IMR-90 (cell line): Measurements from ENCODE around the gene TMEM14A. TPM values are rescaled to one million over a fixed set of nuclear protein-coding genes. Genes with fewer than 3 reads are reported as not detected.

Source experiments
- ATAC-seq: fragments of 200-7000 bp; cut with Tn5 transposase; 2 replicates; pipeline ENCODE4 v1.9.1; 2020; ENCODE audit warnings: low read depth, mild to moderate bottlenecking, moderate library complexity
- BruUV-seq: library from RNA; stranded (reverse); fragments of 400-500 nt; replicated peaks from 2 replicates; lab custom pipeline; 2021; lab: Mats Ljungman, UMichigan
- CTCF ChIA-PET: fragments of 300-600 bp; formaldehyde crosslinking; extraction: SDS; loops from one replicate; lab custom pipeline; 2021; ENCODE audit warnings: antibody characterized with exemption; lab: Yijun Ruan, JAX
- POLR2A ChIA-PET: fragments of 300-600 bp; sonication (Branson Sonifier 250); formaldehyde crosslinking; loops from one replicate; lab custom pipeline; 2022; ENCODE audit warnings: antibody characterized with exemption; ENCODE audit not compliant: unreplicated experiment; lab: Charles Lee
- DNase-seq: peaks from one replicate; pipeline ENCODE4 v3.0.0; 2013
- H2AFZ ChIP-seq: replicated peaks from 2 replicates; pipeline ENCODE3; 2013; ENCODE audit warnings: low read length, mild to moderate bottlenecking; ENCODE audit not compliant: poor library complexity
- H2AK5ac ChIP-seq: 2 replicates; pipeline ENCODE4 v1.6.1; 2013; ENCODE audit warnings: low read depth, low read length, inconsistent platforms
- H2AK9ac ChIP-seq: replicated peaks from 2 replicates; pipeline ENCODE3; 2013; ENCODE audit warnings: mild to moderate bottlenecking, low read depth, low read length, moderate library complexity; ENCODE audit not compliant: poor library complexity
- H2BK120ac ChIP-seq: 2 replicates; pipeline ENCODE4 v1.6.1; 2013; ENCODE audit warnings: low read depth, low read length, inconsistent platforms
- H2BK15ac ChIP-seq: 3 replicates; pipeline ENCODE4 v1.6.1; 2013; ENCODE audit warnings: low read depth, low read length, inconsistent platforms
- H2BK20ac ChIP-seq: 2 replicates; pipeline ENCODE4 v1.6.1; 2013; ENCODE audit warnings: low read depth, mild to moderate bottlenecking, inconsistent platforms, low read length, moderate library complexity
- H2BK5ac ChIP-seq: 2 replicates; pipeline ENCODE4 v1.6.1; 2013; ENCODE audit warnings: mild to moderate bottlenecking, low read depth, low read length, inconsistent platforms; ENCODE audit not compliant: poor library complexity, severe bottlenecking
- H3K14ac ChIP-seq: replicated peaks from 2 replicates; pipeline ENCODE4 v1.6.1; 2013; ENCODE audit warnings: low read depth, low read length, inconsistent platforms
- H3K18ac ChIP-seq: 2 replicates; pipeline ENCODE4 v1.6.1; 2013; ENCODE audit warnings: low read depth, low read length, control low read depth
- H3K23ac ChIP-seq: 2 replicates; pipeline ENCODE4 v1.6.1; 2013; ENCODE audit warnings: low read depth, low read length, inconsistent platforms
- H3K27ac ChIP-seq: 2 replicates; pipeline ENCODE4 v1.5.1; 2013; ENCODE audit warnings: mild to moderate bottlenecking, control low read depth, low read length; ENCODE audit not compliant: insufficient read depth
- H3K27me3 ChIP-seq: 2 replicates; pipeline ENCODE4 v1.6.1; 2013; ENCODE audit warnings: low read length; ENCODE audit not compliant: control insufficient read depth, insufficient read depth
- H3K36me3 ChIP-seq: 2 replicates; pipeline ENCODE4 v1.6.1; 2013; ENCODE audit warnings: low read length, mixed read lengths; ENCODE audit not compliant: control insufficient read depth, insufficient read depth
- H3K4ac ChIP-seq: 2 replicates; pipeline ENCODE4 v1.6.1; 2013; ENCODE audit warnings: low read depth, low read length, inconsistent platforms
- H3K4me1 ChIP-seq: 2 replicates; pipeline ENCODE4 v1.6.1; 2013; ENCODE audit warnings: low read length, mixed read lengths; ENCODE audit not compliant: control insufficient read depth, insufficient read depth
- H3K4me2 ChIP-seq: 2 replicates; pipeline ENCODE4 v1.6.1; 2013; ENCODE audit warnings: low read depth, mild to moderate bottlenecking, control low read depth, low read length, moderate library complexity
- H3K4me3 ChIP-seq: 2 replicates; pipeline ENCODE4 v1.5.1; 2013; ENCODE audit warnings: low read depth, mild to moderate bottlenecking, control low read depth, low read length, moderate library complexity; ENCODE audit not compliant: insufficient read depth
- H3K56ac ChIP-seq: 2 replicates; pipeline ENCODE4 v1.6.1; 2013; ENCODE audit warnings: low read length, inconsistent platforms; ENCODE audit not compliant: insufficient read depth; ENCODE audit errors: extremely low read depth
- H3K79me1 ChIP-seq, 2 experiments: 2 replicates each; pipeline ENCODE4 v1.6.1; 2013; ENCODE audit warnings: low read length in 2 of 2, inconsistent platforms in 1 of 2, low read depth in 1 of 2
- H3K9ac ChIP-seq: 2 replicates; pipeline ENCODE4 v1.6.1; 2013; ENCODE audit warnings: low read depth, low read length, control low read depth
- H3K9me1 ChIP-seq: 2 replicates; pipeline ENCODE4 v1.6.1; 2013; ENCODE audit warnings: low read length, inconsistent platforms; ENCODE audit not compliant: insufficient read depth
- H3K9me3 ChIP-seq: 2 replicates; pipeline ENCODE4 v1.6.1; 2013; ENCODE audit warnings: low read length; ENCODE audit not compliant: control insufficient read depth, insufficient read depth
- H4K20me1 ChIP-seq: 2 replicates; pipeline ENCODE4 v1.6.1; 2013; ENCODE audit warnings: low read length, inconsistent platforms; ENCODE audit not compliant: insufficient read depth
- H4K5ac ChIP-seq: 2 replicates; pipeline ENCODE4 v1.6.1; 2013; ENCODE audit warnings: mild to moderate bottlenecking, low read depth, low read length, control low read depth
- H4K8ac ChIP-seq, 2 experiments: 2 replicates each; pipeline ENCODE4 v1.6.1; 2013; ENCODE audit warnings: low read depth in 2 of 2, low read length in 2 of 2, control low read depth in 1 of 2, inconsistent platforms in 1 of 2
- H4K91ac ChIP-seq: 2 replicates; pipeline ENCODE4 v1.6.1; 2013; ENCODE audit warnings: low read depth, low read length, inconsistent platforms; ENCODE audit not compliant: insufficient read depth
- BHLHE40 ChIP-seq: fragments of 150-350 bp; IDR thresholded peaks from 2 replicates; pipeline ENCODE4 v1.6.1; 2016; ENCODE audit warnings: mild to moderate bottlenecking, low read depth, low read length
- NFE2L2 ChIP-seq: fragments of 150-350 bp; IDR thresholded peaks from 2 replicates; pipeline ENCODE4 v1.6.1; 2016; ENCODE audit warnings: low read depth, mild to moderate bottlenecking, low read length
- RCOR1 ChIP-seq: IDR thresholded peaks from 2 replicates; pipeline ENCODE4 v1.6.1; 2012; ENCODE audit warnings: mild to moderate bottlenecking, low read length, improper control_type of control experiment; ENCODE audit not compliant: insufficient replicate concordance
- USF2 ChIP-seq: fragments of 150-350 bp; IDR thresholded peaks from 2 replicates; pipeline ENCODE4 v1.6.1; 2017; ENCODE audit warnings: mild to moderate bottlenecking, antibody characterized with exemption, low read length, low read depth
- WGBS, 2 experiments: methylation state at CpG; one replicate each; pipeline versions ENCODE4 v1.1.5 to v1.1.7; 2013; ENCODE audit warnings: missing lambda C conversion rate in 2 of 2; ENCODE audit not compliant: insufficient read length in 1 of 2; ENCODE audit errors: extremely low coverage in 2 of 2; 5-methylcytosine and 5-hydroxymethylcytosine counted together
- dilution Hi-C: fragments of 300-500 bp; cut with HindIII; formaldehyde crosslinking; loops from one replicate; pipeline ENCODE4 v1.14.3; 2018; ENCODE audit warnings: low sequenced_read_pairs; ENCODE audit not compliant: unreplicated experiment
- in situ Hi-C: fragments of 300-500 bp; cut with MboI; formaldehyde crosslinking; loops from 3 replicates; pipeline ENCODE4 v1.14.3; 2019; ENCODE audit warnings: low sequenced_read_pairs, inconsistent platforms, mixed read lengths
- intact Hi-C: fragments of 100-400 bp; cut with micrococcal nuclease; formaldehyde crosslinking; loops from 2 replicates; pipeline ENCODE4 v1.10.0; 2022
- polyA plus RNA-seq, 3 experiments: library from polyadenylated mRNA; depleted of rRNA; stranded (reverse); fragments of >200 nt; gene quantifications; 2 replicates each; pipeline ENCODE4 v1.2.3, GENCODE V29; 2012; ENCODE audit warnings: low replicate concordance in 1 of 3
- total RNA-seq: library from RNA; depleted of rRNA; stranded (reverse); fragments of >200 nt; gene quantifications from 2 replicates; pipeline ENCODE4 v1.2.3, GENCODE V29; 2012

Gene TMEM14A
- total and polyA plus RNA-seq, 2 of the 4 experiments (the other 2 are of a cell fraction): 18.5 to 25.1 TPM

GRCh38 chr6:52641826-52642225 is 29.1 kb upstream of the TMEM14A start:
- Histone ChIP-seq H3K4ac (no peak overlapping the region), H3K27ac (no peak overlapping the region), H3K9me3 (no peaks in the 10 kb centered on the region), H3K4me2 (no peak overlapping the region), H3K36me3 (no peaks in the 10 kb centered on the region), H2AFZ (no peak overlapping the region), H3K9me1 (peaks cover 6% of the 10 kb centered on the region), H3K23ac (no peak overlapping the region), H3K27me3 (no peaks in the 10 kb centered on the region), H4K8ac (no peak overlapping the region), H2BK20ac (no peak overlapping the region), H2AK9ac (no peak overlapping the region), H3K14ac (no peak overlapping the region), H4K91ac (no peak overlapping the region), H4K5ac (no peak overlapping the region), H3K9ac (no peak overlapping the region), H3K18ac (no peak overlapping the region), H2BK5ac (no peak overlapping the region), H3K56ac (no peak overlapping the region), H2BK120ac (no peak overlapping the region), H3K4me3 (no peak overlapping the region), H2BK15ac (no peak overlapping the region), H2AK5ac (no peak overlapping the region), H3K4me1 (peaks cover 4% of the 10 kb centered on the region), H3K79me1 (no peaks in the 10 kb centered on the region), H4K20me1 (no peaks in the 10 kb centered on the region)
- WGBS, 2 experiments: no CpG with 5 or more reads among the region's 3 CpGs
- no TSS peak for BruUV-seq
- in situ Hi-C loops: loop anchor here (10.0 kb wide), 1 partner anchor 127 kb away; no protein-coding TSS in a partner anchor
- POLR2A ChIA-PET: no interaction called here
- no peak for TF ChIP-seq USF2
- no peak for TF ChIP-seq BHLHE40
- no peak for TF ChIP-seq RCOR1
- TF ChIP-seq NFE2L2: no peak
- CTCF ChIA-PET: interaction anchor here (1.2 to 2.9 kb wide), 2 partner anchors 10 to 46 kb away, joined by 3 to 14 read pairs; no protein-coding TSS in a partner anchor
- dilution Hi-C loops: no loop called here
- intact Hi-C loops: no loop called here
- ATAC-seq (no peak), DNase-seq (no peak)
